Fibroblast of villous mesenchyme (primary cell): Measurements from ENCODE around the gene LPAR3. TPM values are rescaled to one million over a fixed set of nuclear protein-coding genes. Genes with fewer than 3 reads are reported as not detected.
A peak's percentile ranks its signal among the peaks of the same experiment; 100 is the strongest.
"Not testable (repeated sequence)": the region's sequence is repeated elsewhere in the genome, so short reads cannot be mapped to it uniquely, and the experiment has no call there.

Experiments used
- DNase-seq: peaks from one replicate; pipeline ENCODE4 v3.0.0-alpha.2; 2010; ENCODE audit warnings: low read depth
- H3K4me3 ChIP-seq: 2 replicates; pipeline ENCODE4 v1.5.1; 2011; ENCODE audit warnings: low read depth, mild to moderate bottlenecking, low read length
- total RNA-seq: library from RNA; depleted of rRNA; stranded (reverse); fragments of >200 nt; gene quantifications from 2 replicates; pipeline ENCODE4 v1.2.3, GENCODE V29; 2012
- TF ChIP-seq, protein P1 (sequence below): IDR thresholded peaks from 2 replicates; pipeline ENCODE4 v1.5.1; 2012; ENCODE audit warnings: low read depth, mild to moderate bottlenecking, low read length; ENCODE audit not compliant: insufficient read depth

LPAR3 gene
- total RNA-seq, 1 donor: 2.6 TPM

DNA sequence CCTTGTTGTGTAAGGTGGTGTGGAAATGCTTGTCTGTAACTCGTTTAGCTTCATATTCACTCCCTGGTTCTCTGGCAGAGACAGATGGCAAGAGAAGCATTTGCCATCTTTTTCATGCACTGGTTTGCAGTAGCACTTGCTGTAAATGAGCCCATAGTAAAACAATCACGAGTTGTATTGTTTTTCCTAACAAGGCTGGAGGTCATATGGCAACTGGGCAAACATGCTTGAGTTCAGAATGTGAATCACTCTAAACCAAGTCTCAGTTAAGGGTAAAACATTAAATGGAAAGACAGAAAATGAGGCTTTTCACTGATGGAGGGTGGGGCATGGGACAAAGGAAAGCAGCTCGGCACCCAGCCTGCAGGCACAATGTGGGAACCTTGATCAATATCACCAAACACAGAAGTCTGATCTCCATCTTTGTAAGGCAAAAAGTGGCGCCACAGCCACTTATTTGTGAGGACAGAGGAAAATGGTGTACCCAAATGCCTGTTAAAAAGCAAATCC lies 26.5 kb upstream of the LPAR3 start:
- DNase-seq: no peak
- no peak overlapping the region for H3K4me3 ChIP-seq
- TF ChIP-seq, protein P1, sequence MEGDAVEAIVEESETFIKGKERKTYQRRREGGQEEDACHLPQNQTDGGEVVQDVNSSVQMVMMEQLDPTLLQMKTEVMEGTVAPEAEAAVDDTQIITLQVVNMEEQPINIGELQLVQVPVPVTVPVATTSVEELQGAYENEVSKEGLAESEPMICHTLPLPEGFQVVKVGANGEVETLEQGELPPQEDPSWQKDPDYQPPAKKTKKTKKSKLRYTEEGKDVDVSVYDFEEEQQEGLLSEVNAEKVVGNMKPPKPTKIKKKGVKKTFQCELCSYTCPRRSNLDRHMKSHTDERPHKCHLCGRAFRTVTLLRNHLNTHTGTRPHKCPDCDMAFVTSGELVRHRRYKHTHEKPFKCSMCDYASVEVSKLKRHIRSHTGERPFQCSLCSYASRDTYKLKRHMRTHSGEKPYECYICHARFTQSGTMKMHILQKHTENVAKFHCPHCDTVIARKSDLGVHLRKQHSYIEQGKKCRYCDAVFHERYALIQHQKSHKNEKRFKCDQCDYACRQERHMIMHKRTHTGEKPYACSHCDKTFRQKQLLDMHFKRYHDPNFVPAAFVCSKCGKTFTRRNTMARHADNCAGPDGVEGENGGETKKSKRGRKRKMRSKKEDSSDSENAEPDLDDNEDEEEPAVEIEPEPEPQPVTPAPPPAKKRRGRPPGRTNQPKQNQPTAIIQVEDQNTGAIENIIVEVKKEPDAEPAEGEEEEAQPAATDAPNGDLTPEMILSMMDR: no peak

DNA sequence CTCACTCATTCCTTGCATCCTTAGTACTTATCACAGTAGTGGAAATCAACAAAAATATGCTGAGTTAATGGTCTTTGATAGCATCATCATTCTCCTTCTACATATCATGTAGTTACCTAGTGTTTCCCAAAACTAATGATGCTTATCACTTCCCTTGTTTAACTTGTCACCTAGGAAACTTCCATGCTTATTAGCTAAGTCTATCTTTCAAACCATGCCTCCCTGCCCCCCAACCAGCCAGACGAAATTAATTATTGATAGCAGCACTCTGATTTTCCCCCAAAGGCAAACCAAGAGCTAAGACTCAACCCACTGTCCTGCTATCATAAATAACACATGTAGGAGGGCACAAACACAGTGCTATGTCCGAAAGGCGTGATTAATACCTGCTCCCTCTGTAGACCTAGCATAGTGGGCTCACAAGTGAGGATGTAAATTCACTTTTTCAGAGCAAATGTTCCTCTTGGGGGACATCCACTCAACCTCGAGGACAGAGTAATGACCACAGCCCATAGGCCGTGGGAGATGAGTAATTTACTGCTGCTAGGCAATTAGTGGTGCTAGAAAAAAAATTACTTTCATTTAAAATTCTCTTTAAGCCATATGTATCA lies 25.8 kb upstream of the LPAR3 start:
- no peak for DNase-seq
- H3K4me3 ChIP-seq: no peak overlapping the region
- TF ChIP-seq, protein P1: no peak

- H3K4me3 ChIP-seq: no peak overlapping the region
- TF ChIP-seq, protein P1: no peak
- no peak for DNase-seq
Measured at GRCh38 chr1:84916897-84917296, 23.9 kb upstream of the LPAR3 start.

GRCh38 chr1:84913555-84913892 lies 20.5 kb upstream of the LPAR3 start:
- peak; percentile 92 for DNase-seq
- H3K4me3 ChIP-seq: no peak overlapping the region
- TF ChIP-seq, protein P1: no peak

GRCh38 chr1:84912726-84913554 lies 19.9 kb upstream of the LPAR3 start:
- peak; percentile 11 for DNase-seq

DNA sequence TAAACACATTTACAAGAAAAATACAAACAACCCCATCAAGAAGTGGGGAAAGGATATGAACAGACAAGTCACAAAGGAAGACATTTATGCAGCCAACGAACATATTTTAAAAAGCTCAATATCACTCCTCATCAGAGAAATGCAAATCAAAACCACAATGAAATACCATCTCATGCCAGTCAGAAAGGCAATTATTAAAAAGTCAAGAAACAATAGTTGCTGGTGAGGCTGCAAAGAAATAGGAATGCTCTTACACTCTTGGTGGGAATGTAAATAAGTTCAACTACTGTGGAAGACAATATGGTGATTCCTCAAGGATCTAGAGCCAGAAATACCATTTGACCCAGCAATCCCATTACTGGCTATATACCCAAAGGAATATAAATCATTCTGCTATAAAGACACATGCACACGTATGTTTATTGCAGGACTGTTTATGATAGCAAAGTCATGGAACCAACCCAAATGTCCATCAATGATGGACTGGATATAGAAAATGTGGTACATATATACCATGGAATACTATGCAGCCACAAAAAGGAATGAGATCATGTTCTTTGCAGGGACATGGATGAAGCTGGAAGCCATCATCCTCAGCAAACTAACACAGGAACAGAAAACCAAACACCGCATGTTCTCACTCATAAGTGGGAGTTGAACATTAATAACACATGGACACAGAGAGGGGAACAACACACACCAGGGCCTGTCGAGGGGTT lies 15.9 kb upstream of the LPAR3 start:
- DNase-seq, H3K4me3 ChIP-seq: not testable (repeated sequence)

More at GRCh38 chr1:84912726-84913554, 19.9 kb upstream of the LPAR3 start:
- no peak overlapping the region for H3K4me3 ChIP-seq
- TF ChIP-seq, protein P1: no peak

DNA sequence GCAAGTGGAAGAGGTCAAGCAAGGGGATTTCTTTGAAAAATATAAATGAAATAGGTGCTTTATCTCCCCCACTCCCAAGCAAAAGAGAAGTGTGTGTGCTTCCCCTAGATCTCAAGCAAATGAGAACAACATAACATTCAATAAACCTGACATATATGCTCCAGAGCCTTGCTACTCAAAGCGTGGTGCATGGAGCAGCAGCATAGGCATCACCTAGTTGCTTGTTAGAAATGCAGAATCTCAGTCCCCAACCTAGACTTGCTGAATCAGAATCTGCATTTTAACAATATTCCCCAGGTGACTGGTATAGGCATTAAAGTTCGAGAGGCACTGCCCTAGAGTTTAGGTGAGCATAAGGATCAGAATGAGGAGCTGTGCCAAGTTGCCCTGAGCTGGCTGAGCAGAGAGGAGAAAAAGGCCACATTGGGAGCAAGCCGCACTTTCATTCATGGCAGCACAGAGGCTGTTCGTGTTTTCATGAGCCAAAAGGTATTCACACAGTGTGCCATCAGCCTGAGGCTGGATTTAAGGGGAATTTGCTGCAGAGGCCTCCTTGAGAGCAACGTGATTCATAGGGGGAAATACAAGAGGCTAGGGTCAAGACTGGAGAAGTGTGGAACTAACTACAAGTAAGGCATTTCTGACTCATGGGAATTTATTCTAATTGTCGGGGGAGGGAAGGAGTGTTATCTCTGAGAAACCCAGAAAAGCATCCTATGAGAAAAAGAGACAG lies 14.3 kb upstream of the LPAR3 start:
- TF ChIP-seq, protein P1: no peak
- peak; percentile 2 for DNase-seq
- H3K4me3 ChIP-seq: no peak overlapping the region

GRCh38 chr1:84902727-84903126 lies 9.7 kb upstream of the LPAR3 start:
- DNase-seq, H3K4me3 ChIP-seq: not testable (repeated sequence)
